ENCODE data around the gene TMPRSS12.
"Not testable (repeated sequence)": the region's sequence is repeated elsewhere in the genome, so short reads cannot be mapped to it uniquely, and the experiment has no call there.

TMPRSS12 gene

DNA sequence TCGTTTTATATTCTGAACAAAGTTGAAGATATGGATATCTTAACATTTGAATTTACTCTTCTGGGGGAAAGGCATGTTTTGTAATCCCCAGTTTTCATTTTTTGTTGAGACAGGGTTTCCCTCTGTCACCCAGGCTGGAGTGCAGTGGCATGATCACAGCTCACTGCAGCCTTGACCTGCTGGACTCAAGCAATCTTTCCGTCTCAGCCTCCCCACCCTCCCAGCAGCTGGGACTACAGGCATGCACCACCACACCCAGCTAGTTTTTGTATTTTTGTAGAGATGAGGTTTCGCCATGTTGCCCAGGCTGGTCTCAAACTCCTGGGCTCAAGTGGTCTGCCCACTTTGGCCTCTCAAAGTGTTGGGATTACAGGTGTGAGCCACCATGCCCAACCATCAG is 84.2 kb downstream of the TMPRSS12 start:
- not testable (repeated sequence) for DNase-seq (ENCODE audit: low read depth)

DNA sequence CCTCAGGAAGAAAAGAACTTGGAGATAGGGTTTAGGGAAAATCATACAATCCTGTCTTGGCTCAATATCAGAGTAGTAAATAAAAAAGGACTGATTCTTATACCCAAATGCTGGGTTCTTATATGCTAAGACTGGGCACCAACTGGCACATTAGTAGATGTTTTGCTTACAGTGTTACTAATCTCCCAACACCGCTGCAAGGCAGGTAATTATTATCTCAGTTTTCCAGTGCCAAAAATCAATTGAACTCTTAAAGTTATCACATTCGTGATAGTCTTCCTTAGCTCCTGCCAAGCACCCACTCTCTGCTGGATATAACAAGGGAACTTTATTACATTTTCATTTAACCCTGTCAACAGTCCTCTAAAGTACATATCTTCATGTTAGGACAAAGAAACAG is 84.6 kb downstream of the TMPRSS12 start:
- DNase-seq (ENCODE audit: low read depth), result no peak

DNA sequence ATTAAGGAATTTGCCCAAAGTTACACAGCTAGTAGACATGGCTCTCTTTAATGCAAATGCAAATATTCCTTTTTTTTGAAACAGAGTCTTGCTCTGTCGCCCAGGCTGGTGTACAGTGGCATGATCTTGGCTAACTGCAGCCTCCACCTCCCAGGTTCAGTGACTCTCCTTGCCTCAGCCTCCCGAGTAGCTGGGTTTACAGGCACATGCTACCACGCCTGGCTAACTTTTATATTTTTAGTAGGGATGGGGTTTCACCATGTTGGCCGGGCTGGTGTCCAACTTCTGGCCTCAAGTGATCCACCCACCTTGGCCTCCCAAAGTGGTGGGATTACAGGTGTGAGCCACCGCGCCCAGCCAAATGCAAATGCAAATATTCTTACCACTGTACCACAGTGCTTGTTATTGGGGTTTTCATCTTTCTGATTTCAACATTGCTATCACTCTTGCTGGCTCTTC is 85.1 kb downstream of the TMPRSS12 start:
- DNase-seq (ENCODE audit: low read depth), result no peak

DNA sequence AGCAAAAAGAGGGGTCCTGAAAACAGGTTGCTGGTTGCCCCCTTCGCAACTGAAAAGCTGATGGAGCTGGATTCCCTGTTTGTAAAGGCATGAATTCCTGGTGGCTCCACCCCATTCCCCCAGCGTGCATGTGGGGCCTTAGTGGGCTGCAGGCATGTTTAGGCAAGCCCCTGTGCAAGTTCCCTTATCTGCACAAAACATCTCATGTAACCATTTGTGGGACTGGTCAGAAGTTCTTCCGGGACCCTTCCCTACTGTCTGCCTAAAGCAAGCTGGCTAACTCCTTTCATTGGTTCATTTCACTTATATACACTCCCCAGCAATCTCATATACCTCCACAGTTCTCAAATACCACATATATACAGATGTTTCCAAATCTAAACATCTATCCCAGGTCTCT is 85.7 kb downstream of the TMPRSS12 start:
- no peak for DNase-seq (ENCODE audit: low read depth)

DNA sequence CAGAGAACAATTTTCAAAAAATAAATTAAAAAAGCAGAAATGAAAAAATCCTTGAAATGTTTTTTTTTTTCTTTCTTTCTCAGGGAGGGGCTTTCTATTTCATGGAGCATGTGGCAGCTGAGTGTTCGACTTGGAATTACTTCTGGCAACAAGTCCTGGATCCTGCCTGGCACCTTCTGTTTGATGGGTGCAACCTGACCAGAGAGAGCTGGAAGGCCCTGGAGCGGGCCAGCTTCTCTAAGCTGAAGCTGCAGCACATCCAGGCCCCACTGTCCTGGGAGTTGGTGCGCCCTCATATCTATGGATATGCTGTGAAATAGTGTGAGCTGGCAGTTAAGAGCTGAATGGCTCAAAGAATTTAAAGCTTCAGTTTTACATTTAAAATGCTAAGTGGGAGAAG is 87.1 kb downstream of the TMPRSS12 start:
- DNase-seq (ENCODE audit: low read depth), result no peak

DNA sequence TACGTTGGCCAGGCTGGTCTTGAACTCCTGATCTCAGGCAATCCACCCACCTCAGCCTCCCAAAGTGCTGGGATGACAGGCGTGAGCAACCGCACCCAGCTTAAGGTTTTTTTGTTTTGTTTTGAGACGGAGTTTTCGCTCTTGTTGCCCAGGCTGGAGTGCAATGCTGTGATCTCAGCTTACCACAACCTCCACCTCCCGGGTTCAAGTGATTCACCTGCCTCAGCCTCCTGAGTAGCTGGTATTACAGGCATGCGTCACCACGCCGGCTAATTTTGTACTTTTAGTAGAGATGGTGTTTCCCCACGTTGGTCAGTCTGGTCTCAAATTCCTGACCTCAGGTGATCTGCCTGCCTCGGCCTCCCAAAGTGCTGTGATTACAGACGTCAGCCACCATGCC is 87.8 kb downstream of the TMPRSS12 start:
- not testable (repeated sequence) for DNase-seq (ENCODE audit: low read depth)

DNA sequence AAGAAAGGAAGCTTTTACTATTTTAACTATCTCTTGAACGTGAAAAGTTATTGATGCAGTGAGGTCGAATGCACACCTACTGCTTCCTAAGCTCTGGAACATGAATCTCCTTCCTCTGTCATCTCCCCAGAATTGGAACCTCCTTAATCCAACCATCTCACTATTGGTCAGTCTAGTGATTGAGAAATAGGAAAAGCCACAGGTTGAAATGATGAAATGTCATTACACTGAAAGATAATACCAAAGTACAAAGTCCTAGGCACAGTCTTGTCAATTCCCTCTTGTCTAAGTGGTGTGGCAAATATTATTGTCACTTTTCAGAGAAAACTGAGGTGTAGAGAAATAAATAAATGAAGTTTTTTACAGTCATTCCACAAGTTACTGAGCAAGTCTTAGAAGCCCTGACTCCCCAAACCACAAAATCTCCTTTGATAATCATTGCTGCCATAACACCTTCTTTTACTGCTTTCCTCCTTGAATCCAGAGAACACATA is 90.1 kb downstream of the TMPRSS12 start:
- DNase-seq (ENCODE audit: low read depth), result no peak

DNA sequence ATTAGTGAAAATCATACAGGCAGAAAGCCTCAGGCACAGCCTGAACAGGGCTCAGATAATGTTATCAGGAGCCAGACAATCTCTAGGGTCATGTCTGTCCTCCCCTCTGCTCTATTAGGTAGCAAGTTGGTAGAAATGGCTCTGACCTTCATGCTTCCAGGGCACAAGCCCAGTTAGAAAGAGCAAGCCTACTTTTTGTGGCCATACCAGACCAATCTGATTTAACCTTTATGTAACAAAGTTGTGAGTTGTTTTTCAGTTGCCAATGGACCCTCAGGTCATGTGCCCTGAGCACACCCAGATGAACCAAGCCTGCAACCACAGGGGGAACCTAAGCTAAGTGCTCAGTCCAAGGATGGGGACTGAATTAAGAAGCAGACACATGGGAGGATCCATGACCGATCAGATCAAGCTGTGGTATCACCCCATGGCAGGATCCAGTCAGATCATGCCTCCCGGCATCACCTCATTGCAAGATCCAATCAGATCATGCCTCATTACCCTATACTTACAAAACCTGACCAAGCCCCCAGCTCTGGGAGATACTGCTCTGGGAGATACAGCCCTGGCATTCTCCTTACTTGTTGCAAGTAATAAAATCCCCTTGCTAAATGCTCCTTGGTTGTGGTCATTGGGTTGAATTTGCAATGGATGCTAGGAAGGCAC is 90.9 kb downstream of the TMPRSS12 start:
- no peak for DNase-seq (ENCODE audit: low read depth)

DNA sequence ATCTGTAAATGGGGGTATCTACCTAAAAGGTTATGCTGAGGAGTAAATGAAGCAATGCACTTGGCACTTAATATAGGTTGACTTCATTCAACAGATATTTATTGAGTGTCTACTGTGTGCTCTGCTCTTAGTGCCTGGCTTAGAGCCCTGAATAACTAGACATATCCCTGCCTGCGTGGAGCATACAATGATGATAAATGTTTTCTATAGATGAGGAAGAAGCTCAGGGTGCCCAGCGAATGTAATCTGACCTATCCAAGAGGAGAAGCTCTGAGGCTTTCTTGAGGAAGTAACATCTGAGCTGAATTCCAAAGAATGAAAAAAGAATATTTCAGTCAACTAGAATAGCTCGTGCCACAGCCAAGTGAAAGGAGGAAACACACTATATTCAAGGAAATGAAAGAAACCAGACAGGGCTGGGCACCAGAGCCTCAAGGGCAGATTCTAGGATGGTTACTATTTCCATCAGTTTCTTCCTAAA is 91.7 kb downstream of the TMPRSS12 start:
- DNase-seq (ENCODE audit: low read depth), result no peak

DNA sequence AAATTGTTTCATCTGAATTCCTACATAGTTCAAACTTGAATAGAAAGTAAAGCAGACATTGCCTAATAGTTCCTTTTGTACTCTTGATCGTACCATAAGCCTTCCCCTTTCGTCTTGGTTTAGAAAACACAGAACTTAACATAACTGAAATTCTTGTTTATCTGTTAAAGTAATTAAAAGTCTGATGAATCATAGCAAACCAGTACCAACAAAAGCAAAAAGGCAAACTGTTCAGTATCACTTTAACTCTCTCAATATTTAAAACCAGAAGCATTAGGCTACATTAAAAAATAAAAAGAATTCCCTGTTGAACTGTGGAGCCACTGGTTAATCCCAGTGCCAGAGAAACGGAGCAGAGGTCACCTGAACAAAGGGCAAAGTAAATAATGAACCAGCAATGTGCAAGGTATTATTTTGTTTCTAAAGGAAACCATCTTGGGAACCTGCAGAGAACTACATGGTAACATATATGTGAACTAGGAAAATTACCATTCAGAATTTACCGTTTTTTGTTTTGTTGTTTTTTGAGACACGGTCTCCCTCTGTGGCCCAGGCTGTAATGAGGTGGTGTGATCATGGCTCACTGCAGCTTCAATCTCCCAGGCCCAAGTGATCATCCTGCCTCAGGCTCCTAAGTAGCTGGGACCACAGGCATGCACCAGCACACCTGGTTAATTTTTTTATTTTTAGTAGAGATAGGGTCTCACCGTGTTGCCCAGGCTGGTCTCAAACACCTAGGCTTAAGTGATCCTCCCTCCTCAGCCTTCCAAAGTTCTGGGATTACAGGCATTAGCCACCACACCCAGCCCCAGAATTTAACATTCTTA is 92.5 kb downstream of the TMPRSS12 start:
- no peak for DNase-seq (ENCODE audit: low read depth)

DNA sequence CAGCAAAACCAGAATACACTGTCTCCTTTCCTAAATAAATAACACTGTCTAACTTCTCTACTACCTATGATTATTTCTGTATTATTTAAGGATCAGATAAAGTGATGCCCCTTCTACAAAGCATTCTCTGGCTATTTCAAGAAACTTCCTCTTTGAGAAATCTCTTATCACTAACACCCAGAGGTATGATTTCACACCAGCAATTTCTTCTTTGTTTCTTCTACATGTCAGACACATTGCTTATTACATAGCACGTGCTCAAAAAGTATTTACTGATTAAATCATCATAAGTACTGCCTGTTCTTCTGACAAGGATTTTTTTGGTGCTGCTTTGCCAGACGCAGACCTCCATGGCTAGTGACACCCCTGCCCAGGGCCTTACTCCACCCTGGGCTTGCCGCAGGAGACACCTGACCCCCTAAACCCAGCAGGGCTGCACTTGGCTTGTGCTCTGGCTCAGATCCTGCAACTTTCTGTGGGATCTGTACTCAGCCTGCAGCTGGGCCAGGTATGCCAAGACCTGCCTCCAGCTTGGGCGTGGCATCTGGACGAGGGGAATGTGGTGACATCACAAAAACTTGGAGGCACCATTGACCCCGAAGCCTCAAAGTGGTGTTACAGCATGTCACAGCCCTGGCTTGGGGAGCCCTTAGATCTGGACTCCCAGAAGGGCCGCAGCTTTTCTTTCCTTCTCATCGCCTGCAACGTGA is 94.2 kb downstream of the TMPRSS12 start:
- DNase-seq (ENCODE audit: low read depth), result no peak

Data from stimulated activated CD8-positive, alpha-beta memory T cell treated with anti-CD3 and anti-CD28 coated beads, Interleukin-15, amount 100 ng/mL, for 1 hour (primary cell).